Measurements from ENCODE around the gene ZNF586.
A peak's percentile ranks its signal among the peaks of the same experiment; 100 is the strongest.

Gene ZNF586

DNA sequence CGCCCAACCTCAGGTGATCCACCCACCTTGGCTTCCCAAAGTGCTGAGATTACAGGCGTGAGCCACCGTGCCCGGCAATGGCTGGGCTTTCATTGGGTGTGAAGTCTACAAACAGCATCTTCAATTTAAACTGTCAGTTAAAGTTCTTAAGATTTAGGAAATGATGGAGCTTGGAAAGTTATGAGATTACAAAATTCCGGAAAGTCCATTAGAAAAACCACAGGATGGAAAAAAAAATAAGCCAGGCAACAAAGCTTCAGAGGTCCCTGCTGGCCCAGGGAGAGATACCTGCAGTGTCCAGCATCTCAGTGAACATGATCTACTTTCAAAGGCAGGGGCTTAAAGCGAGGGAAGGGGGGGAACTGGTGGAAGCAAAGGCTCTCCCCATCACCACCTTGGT lies 56.0 kb downstream of the ZNF586 start:
- DNase-seq = no peak

DNA sequence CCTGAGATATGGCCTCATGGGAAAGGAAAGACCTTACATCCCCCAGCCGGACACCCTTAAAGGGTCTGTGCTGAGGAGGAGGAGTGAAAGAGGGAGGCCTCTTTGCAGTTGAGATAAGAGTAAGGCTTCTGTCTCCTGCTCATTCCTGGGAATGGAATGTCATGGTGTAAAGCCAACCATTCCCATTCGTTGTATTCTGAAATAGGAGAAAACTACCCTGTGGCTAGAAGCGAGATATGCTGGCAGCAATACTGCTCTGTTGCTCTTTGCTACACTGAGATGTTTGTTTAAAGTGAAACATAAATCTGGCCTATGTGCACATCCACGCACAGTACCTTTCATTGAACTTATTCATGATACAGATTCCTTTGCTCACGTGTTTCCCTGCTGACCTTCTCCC lies 59.8 kb downstream of the ZNF586 start:
- no peak for DNase-seq

DNA sequence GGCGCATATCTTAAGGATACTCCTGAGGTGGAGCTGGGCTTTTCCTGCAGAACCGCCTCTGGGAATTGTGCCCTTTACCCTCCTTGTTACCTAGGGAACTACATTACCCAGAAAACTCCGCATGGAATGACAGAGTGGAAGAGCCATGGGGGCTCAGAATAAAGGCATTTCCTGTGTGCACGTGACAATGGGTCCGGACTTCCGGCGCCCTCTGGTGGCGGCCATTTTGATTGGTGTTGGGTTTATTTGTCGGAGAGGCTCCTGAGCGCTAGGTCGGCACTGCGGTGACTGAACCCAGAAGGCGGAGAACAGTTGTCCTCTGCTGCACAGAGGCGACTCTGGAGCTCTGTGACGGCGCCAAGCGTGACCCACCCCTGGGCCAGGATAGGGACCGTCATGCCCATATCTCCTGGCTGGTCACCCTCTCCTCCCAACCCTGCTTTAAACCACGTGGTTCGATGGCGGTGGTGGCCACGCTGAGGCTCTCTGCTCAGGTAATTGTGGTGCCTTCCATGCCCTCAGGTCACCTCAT lies 60.7 kb downstream of the ZNF586 start, which contains the start of gene ZNF587B:
Gene ZNF587B (plus strand): TSS at position 229 of the 532 bp plus-strand sequence. CDS start 230 bp downstream, at position 459.
- peak; percentile 24 to 50 for DNase-seq

All from CD4-positive, alpha-beta T cell treated with Interferon alpha-2 for 1 hour (primary cell).